MCF 10A (cell line): Measurements from ENCODE around the gene ZNF316. TPM values are rescaled to one million over a fixed set of nuclear protein-coding genes. Genes with fewer than 3 reads are reported as not detected.

Experiments
- Bru-seq: library from RNA; stranded (reverse); fragments of 400-500 nt; gene quantifications from one replicate; lab custom pipeline; 2021; lab: Mats Ljungman, UMichigan
- BruChase-seq, 2 experiments: library from RNA; stranded (reverse); fragments of 400-500 nt; gene quantifications; one replicate each; lab custom pipeline; 2021; lab: Mats Ljungman, UMichigan
- BruUV-seq: library from RNA; stranded (reverse); fragments of 400-500 nt; replicated peaks from 2 replicates; lab custom pipeline; 2021; lab: Mats Ljungman, UMichigan
- CTCF ChIA-PET: fragments of 300-600 bp; sonication (Branson Sonifier 250); formaldehyde crosslinking; extraction: SDS; loops from one replicate; lab custom pipeline; 2021; ENCODE audit warnings: antibody characterized with exemption, inconsistent platforms; lab: Yijun Ruan, JAX
- POLR2A ChIA-PET: fragments of 300-600, 350-650 bp; sonication (Branson Sonifier 250); formaldehyde crosslinking; extraction: SDS; loops from one replicate; lab custom pipeline; 2020; ENCODE audit warnings: antibody characterized with exemption, inconsistent platforms; lab: Yijun Ruan, JAX
- DNase-seq: peaks from one replicate; pipeline ENCODE4 v3.0.0-alpha.2; 2018; ENCODE audit not compliant: unreplicated experiment
- H3K27ac Mint-ChIP-seq: one replicate; pipeline ENCODE4 v1.8.0; 2022; ENCODE audit warnings: mild to moderate bottlenecking, low read depth, mixed read lengths; ENCODE audit not compliant: unreplicated experiment
- H3K27me3 Mint-ChIP-seq: one replicate; pipeline ENCODE4 v1.8.0; 2022; ENCODE audit warnings: mixed read lengths; ENCODE audit not compliant: insufficient read depth, unreplicated experiment
- H3K36me3 Mint-ChIP-seq: one replicate; pipeline ENCODE4 v1.8.0; 2022; ENCODE audit warnings: mild to moderate bottlenecking, moderate library complexity, mixed read lengths; ENCODE audit not compliant: insufficient read depth, unreplicated experiment
- H3K4me1 Mint-ChIP-seq: one replicate; pipeline ENCODE4 v1.8.0; 2022; ENCODE audit warnings: mixed read lengths; ENCODE audit not compliant: insufficient read depth, unreplicated experiment
- H3K4me3 Mint-ChIP-seq: one replicate; pipeline ENCODE4 v1.8.0; 2022; ENCODE audit warnings: mild to moderate bottlenecking, moderate library complexity, mixed read lengths; ENCODE audit not compliant: unreplicated experiment
- H3K9me3 Mint-ChIP-seq: one replicate; pipeline ENCODE4 v1.8.0; 2022; ENCODE audit warnings: mixed read lengths; ENCODE audit not compliant: unreplicated experiment
- CTCF ChIP-seq: fragments of 200-600 bp; IDR thresholded peaks from one replicate; pipeline ENCODE4 v1.8.0; 2022; ENCODE audit warnings: antibody characterized with exemption, mild to moderate bottlenecking; ENCODE audit not compliant: unreplicated experiment
- intact Hi-C: fragments of 100-400 bp; cut with micrococcal nuclease; formaldehyde crosslinking; loops from 2 replicates; pipeline ENCODE4 v1.14.1; 2022
- long read RNA-seq: library from polyadenylated mRNA; stranded (forward); transcript quantifications from one replicate; pipeline ENCODE4 v2.0.0, GENCODE V29; 2022
- total RNA-seq: library from RNA; stranded (reverse); gene quantifications from 2 replicates; pipeline ENCODE4 v1.2.3, GENCODE V29; 2022

The ZNF316 gene
- 26.1 and 27.1 TPM in 2 replicates for total RNA-seq
- Bru-seq, nascent RNA: percentile 53 among the genes with signal in this experiment
- BruChase-seq, experiment 1, labeled RNA remaining after a 6-hour chase: percentile 55 among the genes with signal in this experiment
- BruChase-seq, experiment 2, labeled RNA remaining after a 2-hour chase: percentile 58 among the genes with signal in this experiment
- long read RNA-seq, full-length matches to known transcripts: 1 of 6 reads
- long read RNA-seq, partial matches to known transcripts: 0 of 6 reads
- long read RNA-seq, other reads (novel, unspliced or antisense): 5 of 6 reads

DNA sequence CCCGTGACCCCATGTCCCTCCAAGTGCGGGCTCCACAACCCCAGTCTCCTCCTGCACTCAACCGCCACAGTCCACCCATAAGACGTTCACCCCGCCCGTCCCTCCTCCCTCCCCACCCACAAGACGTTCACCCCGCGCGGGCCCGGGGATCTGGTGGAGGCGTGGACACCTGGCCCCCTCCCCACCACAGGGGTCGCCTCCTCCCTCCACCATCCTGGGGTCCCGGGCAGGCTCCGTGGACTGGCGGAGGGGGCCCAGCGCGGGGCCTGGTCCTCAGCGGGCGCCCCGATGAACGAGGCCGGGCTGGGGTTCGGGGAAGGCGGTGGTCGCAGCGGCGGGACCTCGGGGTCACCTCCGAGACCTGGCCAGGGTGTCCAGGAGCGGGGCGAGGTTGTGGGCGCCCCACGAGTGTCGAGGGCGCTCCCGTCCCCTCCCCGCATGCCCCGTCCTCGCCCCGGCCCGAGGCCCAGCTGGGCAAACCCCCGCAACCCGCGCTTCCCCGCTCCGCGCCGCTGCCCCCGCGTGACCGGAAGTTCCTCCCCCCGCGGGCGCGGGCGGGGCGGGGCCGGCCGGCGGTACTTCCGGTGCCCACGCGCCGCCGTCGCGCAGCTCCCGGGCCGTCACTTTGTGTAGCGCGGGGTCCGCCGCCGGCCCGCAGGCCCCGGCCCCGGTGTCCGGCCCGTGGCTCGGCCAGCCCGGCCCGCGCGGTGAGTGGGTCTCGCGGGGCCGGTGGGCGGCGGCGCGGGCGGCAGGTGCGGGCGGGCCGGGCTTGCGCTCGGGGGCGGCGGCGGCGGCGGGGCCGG is at the start of gene ZNF316:
TSS of gene ZNF316 (plus strand) at position 578 of the 803 bp plus-strand sequence. CDS start 5,092 bp downstream, outside the sequence.
- ChIA-PET POLR2A (interaction anchor here (0.7 to 1.1 kb wide), 2 partner anchors 46 to 47 kb away, joined by 5 to 7 read pairs; partner anchors contain the start of gene INTS15), CTCF (no interaction called here)
- H3K27ac Mint-ChIP-seq: peak within 1 kb of the TSS; percentile 70
- intact Hi-C loops: loop anchor here (2.0 kb wide), 1 partner anchor 46 kb away; the partner anchor contains the start of gene INTS15
- no peaks in the 10 kb centered on the region for H3K27me3 Mint-ChIP-seq
- peak; percentile 30 for DNase-seq
- peak within 1 kb of the TSS; percentile 73 for H3K4me3 Mint-ChIP-seq
- BruUV-seq: no TSS peak
- peaks cover 16% of the 10 kb centered on the region for H3K4me1 Mint-ChIP-seq
- H3K9me3 Mint-ChIP-seq: no peaks in the 10 kb centered on the region
- peaks cover 8% of the 10 kb centered on the region for H3K36me3 Mint-ChIP-seq
- no peak for TF ChIP-seq CTCF

DNA sequence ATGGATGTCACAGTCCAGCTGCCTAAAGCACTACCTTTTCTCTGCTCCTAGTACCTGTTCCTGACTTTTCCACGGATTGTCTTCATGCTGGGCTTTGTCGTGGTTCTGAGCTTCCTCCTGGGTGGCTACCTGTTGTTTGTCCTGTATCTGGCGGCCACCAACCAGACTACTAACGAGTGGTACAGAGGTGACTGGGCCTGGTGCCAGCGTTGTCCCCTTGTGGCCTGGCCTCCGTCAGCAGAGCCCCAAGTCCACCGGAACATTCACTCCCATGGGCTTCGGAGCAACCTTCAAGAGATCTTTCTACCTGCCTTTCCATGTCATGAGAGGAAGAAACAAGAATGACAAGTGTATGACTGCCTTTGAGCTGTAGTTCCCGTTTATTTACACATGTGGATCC is 48.6 kb upstream of the ZNF316 start:
- no peak for DNase-seq
- CTCF ChIA-PET: interaction anchor here (0.5 to 3.3 kb wide), 2 partner anchors 8 to 21 kb away, joined by 3 to 13 read pairs; no protein-coding TSS in a partner anchor
- no peak overlapping the region for H3K27ac Mint-ChIP-seq

DNA sequence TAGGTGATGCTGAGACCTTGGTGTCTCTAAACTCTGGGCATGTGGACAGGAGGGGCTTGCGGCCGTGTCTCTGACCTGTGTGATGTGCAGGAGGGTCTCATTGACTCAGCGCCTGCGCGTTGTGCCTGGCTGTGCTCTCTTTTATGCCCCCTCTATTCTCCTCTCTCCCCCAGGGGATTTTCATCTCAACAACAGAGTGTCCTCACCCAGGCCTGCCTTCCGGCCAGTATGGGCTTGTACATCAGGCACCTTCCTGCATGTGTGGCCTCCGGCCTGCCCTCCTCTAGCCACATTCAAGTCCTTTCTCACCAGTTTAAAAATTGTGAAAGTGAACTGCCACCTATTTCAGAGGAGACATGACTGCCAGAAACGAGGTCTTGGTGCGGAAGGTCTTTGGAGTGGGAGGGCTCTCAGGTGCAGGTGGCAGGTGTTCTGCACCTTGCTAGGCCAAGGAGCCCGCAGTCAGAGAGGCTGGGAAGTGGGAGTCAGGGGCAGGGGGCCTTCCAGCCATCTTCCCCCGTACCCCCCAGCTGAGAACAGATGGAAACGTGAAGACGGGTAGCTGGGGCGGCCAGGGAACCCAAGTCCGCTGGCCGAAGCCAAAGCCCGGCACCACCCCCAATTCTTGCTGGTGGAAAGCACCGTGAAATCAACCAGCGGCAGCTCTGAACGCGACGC is 47.8 kb upstream of the ZNF316 start:
- H3K9me3 Mint-ChIP-seq: no peaks in the 10 kb centered on the region
- ChIA-PET CTCF (interaction anchor here (0.6 to 3.3 kb wide), 16 partner anchors 8 to 1814 kb away, joined by 3 to 15 read pairs (median 4); partner anchors contain the start of gene ZDHHC4), POLR2A (interaction anchor here (0.5 to 1.4 kb wide), 9 partner anchors 7 to 573 kb away, joined by 3 to 7 read pairs (median 4); partner anchors contain the start of genes ZDHHC4 and ZNF316)
- peak overlapping the region; percentile 59 for H3K4me3 Mint-ChIP-seq
- no peaks in the 10 kb centered on the region for H3K27me3 Mint-ChIP-seq
- TF ChIP-seq CTCF: no peak
- no peak for DNase-seq
- H3K36me3 Mint-ChIP-seq: peaks cover 68% of the 10 kb centered on the region
- H3K27ac Mint-ChIP-seq: no peak overlapping the region
- intact Hi-C loops: no loop called here
- BruUV-seq: no TSS peak
- H3K4me1 Mint-ChIP-seq: no peaks in the 10 kb centered on the region

More for the DNA sequence above, 48.6 kb upstream of the ZNF316 start:
- Mint-ChIP-seq H3K27me3 (no peaks in the 10 kb centered on the region), H3K36me3 (peaks cover 67% of the 10 kb centered on the region), H3K4me1 (no peaks in the 10 kb centered on the region), H3K9me3 (no peaks in the 10 kb centered on the region), H3K4me3 (peak overlapping the region; percentile 25)
- intact Hi-C loops: no loop called here
- POLR2A ChIA-PET: interaction anchor here (1.3 kb wide), 1 partner anchor 11 kb away, joined by 4 read pairs; the partner anchor contains the start of gene ZDHHC4
- BruUV-seq: no TSS peak
- no peak for TF ChIP-seq CTCF
